Gastroesophageal sphincter (tissue), 3 donors: ENCODE results near the gene CD274.

ENCODE experiments used
- CTCF ChIP-seq, 4 experiments: fragments of 200-600 bp in 2 of 4; fragments of 450-650 bp in 2 of 4; sonication (generic) in 1 of 4; IDR thresholded peaks; one replicate each; pipeline ENCODE4 v1.5.1; 2017 to 2019; ENCODE audit warnings: antibody characterized with exemption in 4 of 4, mild to moderate bottlenecking in 2 of 4, moderate library complexity in 2 of 4
- EP300 ChIP-seq: sonication (generic); formaldehyde crosslinking; IDR thresholded peaks from one replicate; pipeline ENCODE4 v1.6.1; 2017; ENCODE audit warnings: antibody characterized with exemption, mild to moderate bottlenecking
- POLR2A ChIP-seq, 2 donors: fragments of 450-650 bp; IDR thresholded peaks; one replicate each; pipeline ENCODE4 v1.6.1; 2017; ENCODE audit warnings: antibody characterized with exemption in 2 of 2, mild to moderate bottlenecking in 2 of 2, moderate library complexity in 1 of 2
- POLR2AphosphoS5 ChIP-seq: sonication (generic); formaldehyde crosslinking; IDR thresholded peaks from one replicate; pipeline ENCODE4 v1.6.1; 2017; ENCODE audit warnings: antibody characterized with exemption

- no peak for TF ChIP-seq CTCF (IDR thresholded peaks at IDR 0.05)
- no peak for TF ChIP-seq POLR2AphosphoS5
- TF ChIP-seq POLR2A (IDR thresholded peaks at IDR 0.05): no peak
- no peak for TF ChIP-seq EP300
Measured at GRCh38 chr9:5460157-5460556, 9.8 kb downstream of the CD274 start.
